A673 (cell line): Measurements from ENCODE around the gene SETD1A.

ENCODE experiments used
- EZH2 ChIP-seq: fragments of 200-600 bp; sonication (generic); IDR thresholded peaks from 2 replicates; pipeline ENCODE4 v1.6.1; 2017; ENCODE audit warnings: borderline replicate concordance, low read depth, mild to moderate bottlenecking, mixed read lengths, antibody characterized with exemption, low read length; ENCODE audit not compliant: poor library complexity, severe bottlenecking
- TF ChIP-seq, protein P1 (sequence below): fragments of 300-800, 200-600 bp; sonication (generic); conservative IDR thresholded peaks from 2 replicates; pipeline ENCODE4 v1.5.1; 2017; ENCODE audit warnings: low read depth, mild to moderate bottlenecking, antibody characterized with exemption, low read length, moderate library complexity, mixed read lengths

DNA sequence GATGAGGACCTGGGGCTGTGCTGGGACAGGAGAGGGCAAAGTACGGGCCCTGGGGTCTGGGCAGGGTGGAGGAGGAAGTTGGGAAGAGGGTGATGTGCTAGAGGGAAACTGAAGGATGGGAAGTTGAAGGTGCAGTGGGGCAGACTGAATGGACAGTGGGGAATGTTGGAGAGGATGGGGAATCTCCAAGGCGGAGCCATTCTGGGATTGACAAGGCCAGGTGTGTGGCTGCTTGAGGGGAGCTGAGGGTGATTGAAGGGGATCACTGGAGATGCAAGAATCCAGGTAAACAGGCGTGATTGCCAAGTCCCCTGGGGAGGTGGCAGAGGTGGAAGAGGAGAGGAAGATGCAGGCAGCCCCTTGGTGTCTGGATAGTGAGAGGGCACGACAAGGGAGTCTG is 18.9 kb downstream of the SETD1A start:
- TF ChIP-seq EZH2, result no peak
- TF ChIP-seq, protein P1, sequence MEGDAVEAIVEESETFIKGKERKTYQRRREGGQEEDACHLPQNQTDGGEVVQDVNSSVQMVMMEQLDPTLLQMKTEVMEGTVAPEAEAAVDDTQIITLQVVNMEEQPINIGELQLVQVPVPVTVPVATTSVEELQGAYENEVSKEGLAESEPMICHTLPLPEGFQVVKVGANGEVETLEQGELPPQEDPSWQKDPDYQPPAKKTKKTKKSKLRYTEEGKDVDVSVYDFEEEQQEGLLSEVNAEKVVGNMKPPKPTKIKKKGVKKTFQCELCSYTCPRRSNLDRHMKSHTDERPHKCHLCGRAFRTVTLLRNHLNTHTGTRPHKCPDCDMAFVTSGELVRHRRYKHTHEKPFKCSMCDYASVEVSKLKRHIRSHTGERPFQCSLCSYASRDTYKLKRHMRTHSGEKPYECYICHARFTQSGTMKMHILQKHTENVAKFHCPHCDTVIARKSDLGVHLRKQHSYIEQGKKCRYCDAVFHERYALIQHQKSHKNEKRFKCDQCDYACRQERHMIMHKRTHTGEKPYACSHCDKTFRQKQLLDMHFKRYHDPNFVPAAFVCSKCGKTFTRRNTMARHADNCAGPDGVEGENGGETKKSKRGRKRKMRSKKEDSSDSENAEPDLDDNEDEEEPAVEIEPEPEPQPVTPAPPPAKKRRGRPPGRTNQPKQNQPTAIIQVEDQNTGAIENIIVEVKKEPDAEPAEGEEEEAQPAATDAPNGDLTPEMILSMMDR, result no peak
